ENCODE measurements around the gene ZNF524. TPM values are rescaled to one million over a fixed set of nuclear protein-coding genes. Genes with fewer than 3 reads are reported as not detected.

The ZNF524 gene
- total RNA-seq, 2 donors from 2014 or later: 30.2 to 54.8 TPM

DNA sequence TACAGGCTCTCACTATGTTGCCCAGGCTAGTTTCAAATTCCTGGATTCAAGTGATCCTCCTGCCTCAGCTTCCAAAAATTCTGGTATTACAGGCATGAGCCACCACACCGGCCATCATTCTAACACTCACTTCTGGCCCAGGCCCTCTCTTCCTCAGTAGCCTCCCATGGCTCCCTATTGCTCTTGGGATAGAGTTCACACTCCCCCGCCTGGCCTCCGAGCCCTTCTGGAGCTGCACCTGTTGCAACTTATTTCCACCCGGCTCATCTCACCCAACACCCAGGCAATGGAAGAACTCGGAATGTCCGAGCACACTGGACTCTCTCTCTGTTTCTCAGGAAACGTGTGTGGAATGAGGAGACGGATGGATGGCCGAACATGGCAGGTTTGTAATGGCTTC lies 45.8 kb upstream of the ZNF524 start:
- no peaks in the 10 kb centered on the region for H3K27me3 ChIP-seq (replicated peaks; ENCODE audit: insufficient read depth)
- intact Hi-C loops (cut with DNase I): no loop called here
- 95% methylated on average over 9 of the region's 9 CpGs for WGBS
- no peak for TF ChIP-seq POLR2A (IDR thresholded peaks at IDR 0.05)
- no peak for TF ChIP-seq POLR2AphosphoS5 (IDR thresholded peaks at IDR 0.05)
- TF ChIP-seq, protein P1, sequence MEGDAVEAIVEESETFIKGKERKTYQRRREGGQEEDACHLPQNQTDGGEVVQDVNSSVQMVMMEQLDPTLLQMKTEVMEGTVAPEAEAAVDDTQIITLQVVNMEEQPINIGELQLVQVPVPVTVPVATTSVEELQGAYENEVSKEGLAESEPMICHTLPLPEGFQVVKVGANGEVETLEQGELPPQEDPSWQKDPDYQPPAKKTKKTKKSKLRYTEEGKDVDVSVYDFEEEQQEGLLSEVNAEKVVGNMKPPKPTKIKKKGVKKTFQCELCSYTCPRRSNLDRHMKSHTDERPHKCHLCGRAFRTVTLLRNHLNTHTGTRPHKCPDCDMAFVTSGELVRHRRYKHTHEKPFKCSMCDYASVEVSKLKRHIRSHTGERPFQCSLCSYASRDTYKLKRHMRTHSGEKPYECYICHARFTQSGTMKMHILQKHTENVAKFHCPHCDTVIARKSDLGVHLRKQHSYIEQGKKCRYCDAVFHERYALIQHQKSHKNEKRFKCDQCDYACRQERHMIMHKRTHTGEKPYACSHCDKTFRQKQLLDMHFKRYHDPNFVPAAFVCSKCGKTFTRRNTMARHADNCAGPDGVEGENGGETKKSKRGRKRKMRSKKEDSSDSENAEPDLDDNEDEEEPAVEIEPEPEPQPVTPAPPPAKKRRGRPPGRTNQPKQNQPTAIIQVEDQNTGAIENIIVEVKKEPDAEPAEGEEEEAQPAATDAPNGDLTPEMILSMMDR (IDR thresholded peaks at IDR 0.05): no peak
- no peak for DNase-seq (ENCODE audit: low spot score)
- no peak overlapping the region for H3K4me3 ChIP-seq
- no peaks in the 10 kb centered on the region for H3K9me3 ChIP-seq
- H3K36me3 ChIP-seq: no peaks in the 10 kb centered on the region
- no peak overlapping the region for H3K27ac ChIP-seq
- H3K4me1 ChIP-seq (replicated peaks): no peaks in the 10 kb centered on the region

DNA sequence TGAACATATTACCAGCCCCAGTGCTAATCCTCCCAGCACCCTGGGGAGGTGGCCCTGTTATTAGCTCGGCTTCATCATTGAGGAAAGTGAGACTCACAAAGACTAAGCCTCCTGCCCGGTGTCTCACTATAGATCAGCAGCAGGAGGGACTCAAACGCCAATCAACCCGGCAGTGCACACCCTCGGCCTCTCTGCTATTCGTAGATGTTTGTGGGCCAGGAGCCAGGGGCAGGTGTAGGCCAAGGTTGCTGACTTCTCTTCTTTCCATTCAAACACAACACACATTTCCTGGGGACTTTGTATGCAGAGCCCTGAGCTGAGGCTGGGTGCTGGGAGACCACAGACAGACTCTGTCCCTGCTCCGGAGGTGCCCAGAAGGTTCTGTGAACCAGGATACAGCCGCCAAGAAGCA lies 45.3 kb upstream of the ZNF524 start:
- no peaks in the 10 kb centered on the region for H3K27me3 ChIP-seq (replicated peaks; ENCODE audit: insufficient read depth)

DNA sequence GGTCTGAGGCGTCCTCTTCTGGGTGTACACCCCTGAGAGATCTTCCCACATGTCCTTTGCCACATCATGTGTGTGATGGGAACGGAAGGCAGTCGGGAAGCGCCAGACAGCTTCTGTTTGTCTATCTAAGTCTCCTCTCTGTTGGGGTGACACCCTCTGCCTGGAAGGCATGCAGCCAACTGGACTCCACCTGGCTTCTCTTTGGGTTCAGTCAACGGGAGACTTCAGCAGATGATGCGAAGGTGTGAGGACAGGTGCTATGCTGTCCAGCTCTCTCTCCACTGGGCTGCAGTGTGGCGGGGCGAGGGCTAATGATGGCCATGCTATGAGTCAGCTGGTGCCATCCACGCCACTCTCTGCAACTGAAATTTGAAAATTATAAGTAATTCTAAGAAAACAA lies 40.4 kb upstream of the ZNF524 start:
- Histone ChIP-seq H3K36me3 (no peaks in the 10 kb centered on the region), H3K4me3 (no peak overlapping the region), H3K27me3 (replicated peaks; ENCODE audit: insufficient read depth) (no peaks in the 10 kb centered on the region), H3K4me1 (replicated peaks) (no peaks in the 10 kb centered on the region), H3K9me3 (no peaks in the 10 kb centered on the region), H3K27ac (no peak overlapping the region)
- DNase-seq (ENCODE audit: low spot score): no peak
- 73% methylated on average over 9 of the region's 9 CpGs for whole genome bisulfite sequencing
- intact Hi-C loops (cut with DNase I): no loop called here
- TF ChIP-seq, protein P1 (IDR thresholded peaks at IDR 0.05): no peak
- TF ChIP-seq POLR2AphosphoS5 (IDR thresholded peaks at IDR 0.05) (no peak), POLR2A (IDR thresholded peaks at IDR 0.05) (no peak)

More for the DNA sequence above, 45.3 kb upstream of the ZNF524 start:
- DNase-seq (ENCODE audit: low spot score): no peak
- intact Hi-C loops (cut with DNase I): no loop called here
- Histone ChIP-seq H3K36me3 (no peaks in the 10 kb centered on the region), H3K4me1 (replicated peaks) (no peaks in the 10 kb centered on the region), H3K27ac (no peak overlapping the region), H3K4me3 (no peak overlapping the region), H3K9me3 (no peaks in the 10 kb centered on the region)
- 69% methylated on average over 8 of the region's 8 CpGs for whole genome bisulfite sequencing
- TF ChIP-seq POLR2A (IDR thresholded peaks at IDR 0.05) (no peak), POLR2AphosphoS5 (IDR thresholded peaks at IDR 0.05) (no peak)
- TF ChIP-seq, protein P1 (IDR thresholded peaks at IDR 0.05): no peak

DNA sequence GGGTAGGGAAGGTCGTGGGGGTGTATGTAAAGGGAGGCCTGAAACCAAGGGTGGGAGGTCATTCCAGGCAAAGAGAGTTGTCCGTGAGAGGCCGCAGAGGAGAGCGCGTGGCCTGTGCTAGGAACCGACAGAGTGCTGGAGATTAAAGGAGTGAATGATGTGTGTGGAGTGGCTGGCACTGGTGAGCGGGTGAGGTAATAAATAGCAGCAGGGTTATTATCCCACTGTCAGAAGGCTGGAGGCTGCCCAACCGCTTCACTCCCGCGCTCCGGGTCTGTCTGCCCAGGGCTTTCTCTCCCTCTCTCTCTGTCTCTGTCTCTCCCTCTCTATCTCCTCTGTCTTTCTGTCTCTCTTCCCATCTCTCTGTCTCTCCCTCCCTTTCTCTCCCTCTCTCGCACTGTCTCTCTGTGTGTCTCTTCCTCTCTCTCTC lies 36.8 kb upstream of the ZNF524 start:
- TF ChIP-seq POLR2A (IDR thresholded peaks at IDR 0.05) (no peak), POLR2AphosphoS5 (IDR thresholded peaks at IDR 0.05) (no peak)
- TF ChIP-seq, protein P1 (IDR thresholded peaks at IDR 0.05): no peak
- H3K4me3 ChIP-seq: no peak overlapping the region
- no peaks in the 10 kb centered on the region for H3K9me3 ChIP-seq
- no peaks in the 10 kb centered on the region for H3K4me1 ChIP-seq (replicated peaks)
- intact Hi-C loops (cut with DNase I): no loop called here
- no peak for DNase-seq (ENCODE audit: low spot score)
- no peaks in the 10 kb centered on the region for H3K27me3 ChIP-seq (replicated peaks; ENCODE audit: insufficient read depth)
- no peaks in the 10 kb centered on the region for H3K36me3 ChIP-seq
- no peak overlapping the region for H3K27ac ChIP-seq
- WGBS: 16% methylated on average over 12 of the region's 12 CpGs

DNA sequence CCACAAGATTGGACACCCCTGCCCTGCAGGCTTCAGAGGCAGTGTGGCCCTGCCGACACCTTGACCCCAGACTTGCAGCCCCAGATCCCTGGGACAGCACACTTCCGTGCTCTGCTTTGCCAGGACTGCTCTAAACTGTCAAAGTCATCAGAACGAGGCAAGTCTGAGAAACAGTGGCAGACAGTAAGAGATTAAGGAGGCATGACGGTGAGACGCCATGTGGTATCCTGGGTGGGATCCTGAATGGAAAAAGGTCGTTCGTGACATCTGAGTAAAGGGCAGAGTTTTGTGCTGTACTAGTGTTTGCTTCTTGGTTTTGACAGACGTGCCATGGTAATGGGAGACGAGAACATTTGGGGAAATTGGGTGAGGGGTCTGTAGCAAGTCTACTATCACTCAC lies 33.3 kb upstream of the ZNF524 start:
- Histone ChIP-seq H3K4me3 (no peak overlapping the region), H3K27ac (no peak overlapping the region), H3K4me1 (replicated peaks) (no peaks in the 10 kb centered on the region), H3K36me3 (no peaks in the 10 kb centered on the region), H3K9me3 (no peaks in the 10 kb centered on the region), H3K27me3 (replicated peaks; ENCODE audit: insufficient read depth) (no peaks in the 10 kb centered on the region)
- TF ChIP-seq POLR2A (IDR thresholded peaks at IDR 0.05) (no peak), POLR2AphosphoS5 (IDR thresholded peaks at IDR 0.05) (no peak)
- TF ChIP-seq, protein P1 (IDR thresholded peaks at IDR 0.05): no peak
- intact Hi-C loops (cut with DNase I): no loop called here
- DNase-seq (ENCODE audit: low spot score): no peak
- 34% methylated on average over 9 of the region's 9 CpGs for WGBS

Data from prostate gland (tissue), 2 donors.